HG02798 (cell line): Measurements from ENCODE around the gene LRFN4.
"Not testable (repeated sequence)": the region's sequence is repeated elsewhere in the genome, so short reads cannot be mapped to it uniquely, and the experiment has no call there.

ENCODE experiments used
- ATAC-seq: cut with Tn5 transposase; IDR thresholded peaks from one replicate; pipeline ENCODE4 v1.9.1; 2021; ENCODE audit warnings: mild to moderate bottlenecking; ENCODE audit not compliant: unreplicated experiment, poor library complexity

Gene LRFN4

DNA sequence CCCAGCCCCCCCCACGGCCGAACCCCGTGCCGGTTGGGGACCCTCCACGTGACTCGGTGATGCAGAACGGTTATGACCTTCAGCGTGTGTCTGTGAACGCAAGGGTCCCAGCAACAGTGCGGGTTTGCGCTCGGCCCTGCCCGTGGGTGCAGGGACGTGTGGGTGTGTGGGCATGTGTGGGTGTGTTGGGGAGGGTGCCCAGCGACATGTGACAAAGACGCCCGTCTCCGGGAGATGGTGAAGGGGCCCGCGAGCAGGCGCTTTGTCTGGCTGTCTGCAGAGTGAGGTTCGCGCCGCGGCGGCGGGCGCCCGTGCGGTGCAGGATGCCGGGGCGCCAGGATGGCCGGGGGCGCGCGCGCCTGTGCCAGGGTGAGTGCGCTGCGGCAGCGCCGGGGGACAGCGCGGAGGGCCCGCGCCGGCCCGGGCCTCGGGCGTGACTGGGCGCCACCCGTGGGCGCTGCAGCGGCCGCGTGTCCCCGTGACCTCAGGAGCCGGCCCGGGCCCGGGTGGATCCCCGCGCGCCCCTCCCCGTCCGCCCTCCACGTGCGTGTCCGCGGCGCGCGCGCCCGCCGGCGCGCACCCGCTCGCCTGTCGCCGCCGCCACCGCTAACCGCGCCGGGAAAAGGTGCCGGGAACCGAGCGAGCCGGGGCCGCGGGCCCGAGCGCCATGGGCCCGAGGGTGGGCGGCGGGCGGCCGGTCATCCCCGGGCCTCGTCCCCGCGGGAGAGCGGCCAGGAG is at the start of gene LRFN4:
Gene LRFN4 (plus strand): TSS at position 569 of the 738 bp plus-strand sequence. CDS start 681 bp downstream, outside the sequence.
- peak; percentile 30 for ATAC-seq

DNA sequence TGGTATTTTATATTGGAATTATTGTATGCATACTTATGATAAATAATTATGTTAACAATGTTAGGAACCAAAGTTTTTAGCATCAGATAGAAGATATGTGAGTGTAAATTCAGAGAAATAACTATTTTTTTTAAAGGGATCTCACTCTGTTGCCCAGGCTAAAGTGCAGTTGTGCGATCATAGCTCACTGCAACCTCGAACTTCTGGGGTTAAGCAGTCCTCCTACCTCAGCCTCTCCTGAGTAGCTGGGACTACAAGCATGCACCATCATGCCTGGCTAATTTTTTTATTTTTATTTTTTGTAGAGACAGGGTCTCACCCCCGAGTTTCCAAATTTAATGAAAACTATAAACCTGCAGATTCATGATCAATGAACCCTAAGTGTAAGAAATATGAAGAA is 47.3 kb upstream of the LRFN4 start:
- no peak for ATAC-seq

DNA sequence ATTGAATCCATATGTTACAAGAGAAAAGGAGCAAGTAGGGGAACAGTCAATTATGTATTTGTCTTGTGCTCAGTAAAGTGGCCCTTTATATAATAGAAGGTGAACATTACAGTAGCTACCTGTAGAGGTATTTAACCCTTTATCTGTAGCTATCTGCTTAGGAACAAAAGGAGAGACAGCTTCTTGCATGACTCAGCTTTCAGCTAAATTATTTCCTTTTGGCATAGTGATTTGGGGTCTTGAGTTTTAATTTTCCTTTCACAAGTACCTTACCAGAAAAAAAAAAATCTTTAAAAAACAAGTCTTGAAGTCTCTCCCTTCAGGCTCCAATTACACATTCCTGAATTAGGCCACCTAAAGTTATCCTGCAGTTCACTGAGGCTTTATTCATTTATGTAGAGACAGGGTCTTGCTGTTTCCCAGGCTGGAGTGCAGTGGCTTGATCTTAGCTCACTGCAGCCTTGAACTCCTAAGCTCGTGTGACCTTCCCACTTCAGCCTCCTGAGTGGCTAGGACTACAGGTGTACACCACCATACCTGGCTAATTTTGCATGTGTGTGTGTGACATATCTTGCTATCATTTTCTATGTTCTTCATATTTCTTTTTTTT is 46.2 kb upstream of the LRFN4 start:
- no peak for ATAC-seq

DNA sequence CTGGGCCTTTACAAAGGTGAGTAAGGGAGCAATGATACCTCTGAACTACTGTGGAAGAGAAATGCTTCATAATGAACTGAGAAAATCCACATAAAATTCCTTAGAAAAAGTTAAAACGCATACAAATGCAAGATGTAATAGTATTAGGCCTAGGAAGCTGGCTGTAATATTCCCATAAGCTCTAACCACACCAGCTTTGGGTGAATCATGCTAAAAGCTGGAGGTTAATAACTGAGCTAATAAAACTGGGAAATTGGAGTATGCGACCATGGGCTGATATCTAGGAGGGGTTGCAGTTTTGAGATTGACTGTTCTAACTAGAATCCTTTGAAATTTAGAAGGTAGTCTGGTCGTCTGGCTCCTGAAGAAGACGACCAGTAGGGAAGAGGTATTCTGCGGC is 42.2 kb upstream of the LRFN4 start:
- ATAC-seq, result no peak

DNA sequence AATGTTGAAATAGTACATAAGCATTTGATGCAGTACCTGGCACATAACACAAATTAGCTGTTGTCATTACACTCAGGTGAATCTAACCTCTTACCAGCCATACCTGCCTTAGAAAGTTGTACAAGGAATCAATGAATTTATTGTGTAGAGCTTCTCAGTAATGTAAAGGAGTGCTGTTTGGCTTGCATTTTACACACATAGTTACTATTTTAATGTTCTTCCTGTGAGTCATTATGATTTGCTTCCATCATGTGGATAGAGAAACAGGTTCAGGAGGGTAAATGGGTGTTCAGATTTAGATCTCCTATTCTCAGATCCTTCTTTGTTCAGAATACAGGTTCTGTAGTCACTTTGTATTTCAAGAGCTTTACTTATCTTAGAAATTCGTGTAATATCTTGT is 41.2 kb upstream of the LRFN4 start:
- no peak for ATAC-seq

DNA sequence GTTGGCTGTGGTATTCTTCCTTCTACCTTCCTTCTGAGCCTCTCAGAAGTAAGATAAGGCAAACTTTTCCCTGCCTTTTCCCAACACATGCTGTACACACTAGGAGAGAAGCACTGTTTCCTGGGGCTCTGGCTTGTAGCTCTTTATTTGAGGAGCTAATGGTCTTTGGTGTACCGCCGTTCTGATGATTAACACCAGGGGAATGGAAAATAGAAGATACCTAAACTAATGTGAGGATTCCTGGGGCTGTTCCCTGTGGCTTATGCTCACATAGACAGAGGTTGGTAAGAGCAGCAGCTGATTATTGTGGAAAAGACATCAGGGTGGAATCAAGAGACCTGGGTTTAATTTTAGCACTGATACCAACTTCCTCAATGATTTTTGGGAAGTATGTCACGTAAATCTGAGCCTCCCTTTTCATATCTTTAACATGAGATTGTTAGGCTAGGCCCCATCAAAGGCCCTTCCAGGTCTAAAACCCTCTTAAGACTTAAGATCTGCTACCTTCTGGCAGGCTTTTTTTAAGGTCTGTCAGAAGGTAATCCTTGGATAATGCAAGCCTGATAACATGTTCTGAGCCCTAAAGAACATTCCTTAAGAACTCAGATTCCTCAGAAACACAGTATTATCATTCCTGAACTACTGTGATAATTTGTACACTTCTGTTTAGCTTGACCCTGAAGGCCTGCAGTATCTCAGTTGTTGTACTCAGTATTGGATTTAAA is 38.5 kb upstream of the LRFN4 start:
- ATAC-seq, result no peak

DNA sequence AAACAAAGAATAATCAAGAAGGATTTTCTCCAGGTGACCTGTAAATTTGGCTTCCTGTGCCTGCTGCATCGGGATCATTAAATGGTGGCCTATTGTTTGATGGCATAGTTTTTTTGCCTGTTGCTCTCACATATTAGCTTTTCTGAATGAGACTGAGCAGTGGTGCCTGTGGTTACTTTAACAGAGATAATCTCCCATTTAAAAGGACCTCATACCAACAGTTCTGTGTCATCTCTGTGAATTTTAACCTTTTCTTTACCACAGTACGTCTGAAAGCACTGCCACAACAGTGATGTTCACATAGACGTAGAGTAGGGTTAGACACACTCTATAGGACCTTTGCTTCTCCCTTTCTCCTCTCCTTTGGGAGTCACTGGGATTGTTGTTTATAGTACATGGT is 36.5 kb upstream of the LRFN4 start:
- ATAC-seq, result no peak

DNA sequence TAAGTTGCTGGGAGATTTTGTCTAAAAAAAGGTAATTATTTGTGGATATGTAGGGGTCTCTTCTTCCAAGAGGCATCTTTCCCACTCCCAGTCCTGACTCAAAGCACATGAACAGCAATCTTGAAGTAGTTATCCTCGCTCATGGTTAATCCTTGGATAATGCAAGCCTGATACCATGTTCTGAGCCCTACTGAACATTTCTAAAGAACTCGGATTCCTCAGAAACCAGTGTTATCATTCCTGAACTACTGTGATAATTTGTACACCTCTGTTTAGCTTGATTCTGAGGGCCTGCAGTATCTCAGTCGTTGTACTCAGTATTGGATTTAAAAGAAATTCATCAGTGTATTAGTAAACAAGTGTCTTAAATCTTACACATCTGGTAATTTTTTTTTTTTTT is 36.0 kb upstream of the LRFN4 start:
- ATAC-seq, result no peak

DNA sequence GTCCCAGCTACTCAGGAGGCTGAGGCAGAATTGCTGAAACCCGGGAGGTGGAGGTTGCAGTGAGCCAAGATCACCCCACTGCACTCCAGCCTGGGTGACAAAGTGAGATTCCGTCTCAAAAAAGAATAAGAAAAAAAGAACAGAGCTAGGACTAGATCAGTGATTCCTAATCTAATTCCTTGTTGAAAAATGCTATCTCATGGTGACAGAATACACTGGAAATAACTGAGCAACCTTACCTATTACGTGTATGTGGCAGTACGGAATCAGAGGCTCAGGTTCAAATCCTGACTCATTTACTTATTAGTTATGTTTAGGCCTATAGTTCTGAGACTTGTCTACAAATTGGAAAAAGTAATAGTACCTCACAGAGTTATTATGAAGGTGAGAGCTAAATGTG is 33.2 kb upstream of the LRFN4 start:
- ATAC-seq, result no peak

DNA sequence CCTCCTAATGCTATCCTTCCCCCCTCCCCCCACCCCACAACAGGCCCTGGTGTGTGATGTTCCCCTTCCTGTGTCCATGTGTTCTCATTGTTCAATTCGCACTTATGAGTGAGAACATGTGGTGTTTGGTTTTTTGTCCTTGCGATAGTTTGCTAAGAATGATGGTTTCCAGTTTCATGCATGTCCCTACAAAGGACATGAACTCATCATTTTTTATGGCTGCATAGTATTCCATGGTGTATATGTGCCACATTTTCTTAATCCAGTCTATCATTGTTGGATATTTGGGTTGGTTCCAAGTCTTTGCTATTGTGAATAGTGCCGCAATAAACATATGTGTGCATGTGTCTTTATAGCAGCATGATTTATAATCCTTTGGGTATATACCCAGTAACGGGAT is 32.3 kb upstream of the LRFN4 start:
- not testable (repeated sequence) for ATAC-seq

DNA sequence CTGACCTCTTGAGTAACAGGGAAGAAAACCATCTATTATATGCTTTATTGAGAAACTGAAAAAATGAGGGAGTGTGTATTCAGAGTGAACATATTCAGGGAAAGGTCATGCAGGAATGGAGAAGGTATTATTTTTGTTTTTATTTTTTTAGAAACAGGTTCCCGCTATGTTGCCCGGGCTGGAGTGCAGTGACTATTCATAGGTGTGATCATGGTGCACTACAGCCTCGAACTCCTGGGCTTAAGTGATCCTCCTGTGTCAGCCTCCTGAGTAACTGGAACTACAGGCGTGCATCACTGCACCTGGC is 22.4 kb upstream of the LRFN4 start:
- no peak for ATAC-seq

DNA sequence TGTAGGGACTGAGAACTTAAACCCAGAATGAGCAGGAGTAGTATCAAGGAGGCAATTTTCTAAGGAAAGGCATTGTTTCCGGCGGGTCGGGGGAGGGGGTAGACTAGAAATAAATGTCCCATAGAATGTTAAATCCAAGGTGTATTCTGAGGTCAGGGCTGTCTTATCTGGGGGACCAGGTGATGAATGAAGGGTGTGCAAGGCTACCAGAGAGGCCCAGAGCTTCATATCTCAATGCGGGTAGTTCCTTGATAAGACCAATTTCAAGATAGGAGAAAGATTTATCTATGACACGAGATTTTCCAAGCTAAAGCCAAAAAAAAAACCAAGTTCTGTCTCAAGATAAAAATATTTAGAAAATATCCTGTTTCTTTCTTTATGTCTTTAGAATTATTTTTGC is 21.9 kb upstream of the LRFN4 start:
- ATAC-seq, result no peak

DNA sequence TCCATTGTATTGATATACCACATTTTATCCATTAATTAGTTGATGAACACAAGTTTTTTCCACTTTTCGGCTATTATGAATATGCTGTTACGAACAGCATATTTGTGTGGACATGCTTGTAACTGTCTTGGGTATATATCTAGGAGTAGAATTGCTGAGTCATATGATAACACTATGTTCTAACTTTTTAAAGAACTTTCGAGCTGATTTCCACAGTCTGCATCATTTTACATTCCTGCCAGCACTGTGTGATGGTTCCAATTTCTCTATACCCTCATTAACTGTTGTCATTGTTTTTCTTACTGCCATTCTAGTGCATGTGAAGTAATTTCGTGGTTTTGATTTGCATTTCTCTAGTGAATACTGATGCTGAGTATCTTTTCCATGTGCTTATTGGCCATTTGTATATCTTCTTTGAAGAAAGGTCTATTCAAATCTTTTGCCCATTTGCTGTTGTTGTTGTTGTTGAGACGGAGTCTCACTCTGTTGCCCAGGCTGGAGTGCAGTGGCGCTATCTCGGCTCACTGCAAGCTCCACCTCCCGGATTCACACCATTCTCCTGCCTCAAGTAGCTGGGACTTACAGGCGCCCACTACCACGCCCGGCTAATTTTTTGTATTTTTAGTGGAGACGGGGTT is 21.0 kb upstream of the LRFN4 start:
- ATAC-seq, result no peak

DNA sequence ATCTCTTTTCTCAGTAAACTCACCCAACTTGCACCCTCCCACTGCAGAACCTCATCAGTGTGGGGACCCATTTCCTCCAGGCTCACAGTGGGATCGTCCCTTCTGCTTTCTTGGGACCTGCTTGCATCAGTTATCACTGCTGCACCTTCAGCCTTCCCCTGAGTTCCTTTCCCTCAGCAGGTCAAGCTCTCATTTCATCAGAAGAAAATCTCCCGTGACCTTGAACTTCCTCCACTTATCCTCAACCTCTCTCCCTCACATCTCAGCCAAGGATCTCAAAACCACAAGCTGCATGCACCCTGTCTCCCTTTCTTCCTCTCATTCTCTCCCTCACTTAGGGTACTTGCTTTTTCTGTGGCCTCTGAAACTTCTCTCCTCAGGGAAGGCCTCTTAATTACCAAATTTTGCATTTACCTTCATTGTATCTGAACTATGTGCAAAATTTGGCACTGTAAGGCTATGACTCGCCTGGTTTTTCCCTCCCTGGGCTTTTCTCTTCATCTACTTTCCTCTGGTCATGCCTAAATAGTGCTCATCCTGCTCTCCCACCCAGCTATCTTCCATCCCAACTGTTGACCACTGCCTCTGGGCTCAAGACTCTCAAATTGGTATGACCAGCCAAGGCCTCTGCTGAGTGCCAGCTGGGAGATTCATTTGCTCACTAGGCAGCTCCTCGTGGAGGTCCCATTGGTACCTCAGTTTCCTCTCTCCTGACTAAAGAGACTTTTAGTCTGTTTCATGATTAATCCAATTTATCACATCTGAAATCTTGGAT is 16.4 kb upstream of the LRFN4 start:
- no peak for ATAC-seq

DNA sequence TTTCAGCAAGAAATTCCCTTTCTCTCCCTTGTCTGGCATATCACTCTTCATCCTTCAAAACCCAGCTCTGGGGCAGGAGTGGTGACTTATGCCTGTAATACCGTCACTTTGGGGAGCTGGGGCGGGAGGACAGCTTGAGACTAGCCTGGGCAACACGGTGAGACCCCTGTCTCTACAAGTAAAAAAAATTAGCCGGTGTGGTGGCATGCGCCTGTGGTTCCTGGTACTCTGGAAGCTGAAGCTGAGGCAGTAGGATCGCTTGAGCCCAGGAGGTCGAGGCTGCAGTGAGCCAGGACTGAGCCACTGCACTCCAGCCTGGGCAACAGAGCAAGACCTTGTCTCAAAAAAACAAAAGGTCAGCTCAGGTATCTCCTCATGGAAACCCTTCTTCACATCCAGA is 15.0 kb upstream of the LRFN4 start:
- no peak for ATAC-seq

DNA sequence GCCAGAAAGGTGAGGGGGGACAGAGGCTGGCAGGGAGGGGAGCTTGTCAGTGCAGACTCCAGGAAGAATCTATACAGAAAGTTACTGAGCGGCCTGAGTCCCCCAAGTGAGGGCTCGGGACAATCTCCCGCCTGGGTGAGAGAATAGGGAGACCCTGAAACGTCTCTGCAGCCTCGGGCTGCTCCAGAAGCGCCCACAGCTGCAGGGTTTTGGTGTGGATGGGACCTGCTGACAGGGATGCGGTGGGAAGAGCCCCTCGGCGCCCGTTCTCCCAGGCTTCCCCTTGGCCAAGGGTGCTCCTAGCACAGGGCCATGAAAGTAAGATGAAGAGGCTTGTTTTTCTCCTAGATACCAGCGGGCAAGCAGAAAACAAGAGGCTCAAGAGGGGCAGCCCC is 14.4 kb upstream of the LRFN4 start:
- ATAC-seq, result peak; percentile 1

DNA sequence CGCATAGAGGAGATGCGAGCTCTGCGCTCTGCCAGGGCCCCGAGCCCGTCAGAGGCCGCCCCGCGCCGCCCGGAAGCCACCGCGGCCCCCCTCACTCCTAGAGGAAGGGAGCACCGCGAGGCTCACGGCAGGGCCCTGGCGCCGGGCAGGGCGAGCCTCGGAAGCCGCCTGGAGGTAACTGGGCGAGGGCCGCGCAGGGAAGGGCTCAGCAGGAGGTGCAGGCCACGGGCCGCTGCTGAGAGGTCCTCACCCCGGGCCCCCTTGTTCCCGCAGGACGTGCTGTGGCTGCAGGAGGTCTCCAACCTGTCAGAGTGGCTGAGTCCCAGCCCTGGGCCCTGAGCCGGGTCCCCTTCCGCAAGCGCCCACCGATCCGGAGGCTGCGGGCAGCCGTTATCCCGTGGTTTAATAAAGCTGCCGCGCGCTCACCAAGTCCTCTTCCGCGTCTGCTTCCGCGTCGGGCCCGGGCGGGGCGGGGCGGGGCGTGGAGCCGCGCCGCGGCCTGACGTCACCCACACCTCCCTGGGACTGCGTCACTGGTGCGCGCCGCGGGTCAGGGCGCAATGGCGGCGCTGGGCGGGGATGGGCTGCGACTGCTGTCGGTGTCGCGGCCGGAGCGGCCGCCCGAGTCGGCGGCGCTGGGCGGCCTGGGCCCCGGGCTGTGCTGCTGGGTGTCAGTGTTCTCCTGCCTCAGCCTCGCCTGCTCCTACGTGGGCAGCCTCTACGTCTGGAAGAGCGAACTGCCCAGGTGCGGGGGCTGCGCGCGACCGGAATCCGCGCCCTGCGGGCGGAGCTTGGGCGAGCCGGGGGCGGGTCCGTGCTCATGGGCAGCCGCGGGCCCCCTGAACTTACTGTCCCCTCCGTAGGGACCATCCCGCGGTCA is 13.7 kb upstream of the LRFN4 start, which contains the start of gene RCE1:
Gene RCE1 (plus strand): TSS at position 546 of the 880 bp plus-strand sequence. CDS start 15 bp downstream, at position 561.
- ATAC-seq, result peak; percentile 90

DNA sequence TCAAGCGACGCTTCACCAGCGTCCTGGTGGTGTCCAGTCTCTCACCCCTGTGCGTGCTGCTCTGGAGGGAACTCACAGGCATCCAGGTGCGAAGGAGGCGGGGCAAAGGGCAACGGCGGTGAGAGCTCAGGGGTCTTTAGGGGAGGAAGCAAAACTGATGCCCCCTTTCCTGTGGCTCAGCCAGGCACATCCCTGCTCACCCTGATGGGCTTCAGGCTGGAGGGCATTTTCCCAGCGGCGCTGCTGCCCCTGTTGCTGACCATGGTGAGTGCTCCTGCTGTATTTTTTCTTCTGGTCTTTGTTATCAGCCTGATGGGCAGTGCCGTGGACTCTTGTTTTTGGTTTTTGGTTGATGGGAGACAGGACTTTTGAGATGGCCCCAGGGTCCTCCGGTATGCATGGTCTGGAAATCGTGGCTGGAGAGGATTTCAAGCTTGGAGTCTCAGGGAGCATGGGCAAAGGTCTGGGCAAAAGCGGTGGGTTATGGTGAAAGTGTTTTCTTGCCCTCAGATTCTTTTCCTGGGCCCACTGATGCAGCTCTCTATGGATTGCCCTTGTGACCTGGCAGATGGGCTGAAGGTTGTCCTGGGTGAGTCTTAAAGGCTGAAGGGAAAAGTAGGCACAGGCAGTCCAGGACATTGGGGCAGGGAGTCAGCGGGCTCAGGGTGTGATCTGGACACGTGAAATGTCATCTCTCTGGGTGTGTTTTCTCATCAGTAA is 12.9 kb upstream of the LRFN4 start:
- no peak for ATAC-seq
